ENCODE results near the gene ANKRD10.

ANKRD10 gene

DNA sequence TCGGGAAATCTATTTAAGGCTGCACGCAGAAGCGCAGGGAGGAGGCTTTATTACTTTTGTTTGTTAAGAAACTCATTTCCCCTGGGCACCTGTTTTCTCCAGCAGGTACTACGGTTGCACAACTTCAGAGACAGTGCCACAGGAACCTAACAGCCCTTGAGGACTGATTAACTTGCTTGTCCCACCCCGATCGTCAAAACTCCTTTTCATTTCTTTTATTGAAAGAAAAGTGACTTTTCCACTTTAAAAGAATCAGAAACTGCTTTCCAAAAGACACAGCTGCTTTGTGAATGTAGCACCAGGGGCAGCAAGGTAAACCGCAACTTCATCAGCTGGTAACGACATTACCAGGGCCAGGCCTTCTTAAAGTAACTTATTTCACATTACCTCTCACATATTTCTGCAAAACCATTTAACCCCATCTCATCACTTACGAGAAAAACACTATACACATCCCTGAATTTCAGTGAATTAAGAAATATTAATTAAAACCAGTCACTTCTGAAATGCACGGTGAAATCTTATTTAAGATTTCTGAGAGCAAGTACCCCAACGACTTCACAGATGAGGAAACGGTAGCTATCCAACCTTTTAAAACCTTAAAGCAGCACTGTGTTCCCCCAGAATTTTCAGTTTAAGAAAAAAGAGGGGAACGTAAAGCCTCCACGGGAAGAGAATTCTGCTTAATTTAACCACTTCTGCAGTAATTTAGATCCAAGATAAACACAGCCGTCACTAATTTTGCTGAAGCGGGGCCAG is 1.4 kb downstream of the ANKRD10 start:
- H3K4me2 ChIP-seq (ENCODE audit: low read length) = peak overlapping the region; percentile 77
- no peaks in the 10 kb centered on the region for H3K9me2 ChIP-seq (replicated peaks; ENCODE audit: control insufficient read depth, low read length)
- TF ChIP-seq EZH2phosphoT487 (IDR thresholded peaks at IDR 0.05; ENCODE audit: borderline replicate concordance, low read length) = no peak
- H3K27me3 ChIP-seq (ENCODE audit: control insufficient read depth, low read length) = no peaks in the 10 kb centered on the region
- H3K36me3 ChIP-seq (ENCODE audit: control insufficient read depth, low read length) = peaks cover 55% of the 10 kb centered on the region
- peaks cover 70% of the 10 kb centered on the region for H3K79me2 ChIP-seq (ENCODE audit: control insufficient read depth, low read length)
- peaks cover 31% of the 10 kb centered on the region for H4K20me1 ChIP-seq (ENCODE audit: control insufficient read depth, insufficient read depth, low read depth, low read length)
- peak overlapping the region; percentile 82 for H3K27ac ChIP-seq (ENCODE audit: low read depth, low read length)
- peaks cover 6% of the 10 kb centered on the region; the same call in 1 of the 2 replicates for H3F3A ChIP-seq (ENCODE audit: control insufficient read depth, insufficient read depth)
- H3K4me3 ChIP-seq (ENCODE audit: low read length) = peak overlapping the region; percentile 94
- no peaks in the 10 kb centered on the region for H3K9me3 ChIP-seq (ENCODE audit: control insufficient read depth, insufficient read depth, low read length)
- peaks cover 30% of the 10 kb centered on the region for H3K4me1 ChIP-seq (ENCODE audit: control insufficient read depth, low read length)

DNA sequence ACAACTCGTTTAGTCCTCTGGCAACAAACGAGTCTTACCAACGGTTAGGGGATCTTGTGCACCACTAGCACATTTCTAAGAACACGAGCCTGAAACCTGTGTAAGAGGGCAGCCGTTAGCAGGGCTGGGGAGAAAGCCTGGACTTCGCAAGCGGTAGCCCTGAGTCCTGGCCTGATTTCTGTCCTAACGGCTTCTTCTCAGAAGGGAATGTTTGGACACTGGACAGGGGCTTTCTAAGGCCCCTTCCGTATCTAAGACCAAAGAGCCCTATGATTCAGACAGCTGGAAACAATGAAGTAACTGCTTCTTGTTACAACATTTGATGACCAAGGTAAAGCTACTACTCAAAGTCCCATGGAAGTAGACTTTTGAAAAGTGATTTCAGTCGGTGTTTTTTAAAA is 2.2 kb downstream of the ANKRD10 start:
- Histone ChIP-seq H3K9me2 (replicated peaks; ENCODE audit: control insufficient read depth, low read length) (no peaks in the 10 kb centered on the region), H3K79me2 (ENCODE audit: control insufficient read depth, low read length) (peaks cover 79% of the 10 kb centered on the region), H3K4me3 (ENCODE audit: low read length) (peak overlapping the region; percentile 94), H3K36me3 (ENCODE audit: control insufficient read depth, low read length) (peaks cover 63% of the 10 kb centered on the region), H3K4me1 (ENCODE audit: control insufficient read depth, low read length) (peaks cover 30% of the 10 kb centered on the region), H3K4me2 (ENCODE audit: low read length) (peak overlapping the region; percentile 77), H3K9me3 (ENCODE audit: control insufficient read depth, insufficient read depth, low read length) (no peaks in the 10 kb centered on the region), H3K27ac (ENCODE audit: low read depth, low read length) (peak overlapping the region; percentile 82), H3K27me3 (ENCODE audit: control insufficient read depth, low read length) (no peaks in the 10 kb centered on the region), H3F3A (ENCODE audit: control insufficient read depth, insufficient read depth) (peaks cover 6% of the 10 kb centered on the region; the same call in 1 of the 2 replicates), H4K20me1 (ENCODE audit: control insufficient read depth, insufficient read depth, low read depth, low read length) (peaks cover 31% of the 10 kb centered on the region)
- TF ChIP-seq, protein P1, sequence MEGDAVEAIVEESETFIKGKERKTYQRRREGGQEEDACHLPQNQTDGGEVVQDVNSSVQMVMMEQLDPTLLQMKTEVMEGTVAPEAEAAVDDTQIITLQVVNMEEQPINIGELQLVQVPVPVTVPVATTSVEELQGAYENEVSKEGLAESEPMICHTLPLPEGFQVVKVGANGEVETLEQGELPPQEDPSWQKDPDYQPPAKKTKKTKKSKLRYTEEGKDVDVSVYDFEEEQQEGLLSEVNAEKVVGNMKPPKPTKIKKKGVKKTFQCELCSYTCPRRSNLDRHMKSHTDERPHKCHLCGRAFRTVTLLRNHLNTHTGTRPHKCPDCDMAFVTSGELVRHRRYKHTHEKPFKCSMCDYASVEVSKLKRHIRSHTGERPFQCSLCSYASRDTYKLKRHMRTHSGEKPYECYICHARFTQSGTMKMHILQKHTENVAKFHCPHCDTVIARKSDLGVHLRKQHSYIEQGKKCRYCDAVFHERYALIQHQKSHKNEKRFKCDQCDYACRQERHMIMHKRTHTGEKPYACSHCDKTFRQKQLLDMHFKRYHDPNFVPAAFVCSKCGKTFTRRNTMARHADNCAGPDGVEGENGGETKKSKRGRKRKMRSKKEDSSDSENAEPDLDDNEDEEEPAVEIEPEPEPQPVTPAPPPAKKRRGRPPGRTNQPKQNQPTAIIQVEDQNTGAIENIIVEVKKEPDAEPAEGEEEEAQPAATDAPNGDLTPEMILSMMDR (IDR thresholded peaks at IDR 0.05; ENCODE audit: low read depth, low read length, poor library complexity, severe bottlenecking) = no peak
- TF ChIP-seq EZH2phosphoT487 (IDR thresholded peaks at IDR 0.05; ENCODE audit: borderline replicate concordance, low read length) = no peak

DNA sequence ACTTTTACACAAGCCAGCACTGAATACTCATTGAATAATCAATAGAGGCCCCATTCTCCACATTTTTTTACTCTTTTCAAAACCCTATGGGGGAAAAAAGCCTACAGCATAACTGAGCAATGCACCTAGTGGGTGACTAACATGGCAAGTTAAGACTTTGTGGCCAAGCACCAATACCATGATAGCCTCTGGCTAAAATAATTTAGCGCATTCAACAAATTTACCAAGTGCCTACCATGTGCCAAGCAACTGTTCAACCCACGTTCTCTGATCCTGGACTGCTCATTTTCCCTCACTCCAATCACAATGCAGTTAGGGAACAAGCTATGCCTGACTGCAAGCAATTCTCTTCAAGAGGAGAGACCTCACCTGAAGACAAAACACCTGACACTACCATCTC is 3.0 kb downstream of the ANKRD10 start:
- peaks cover 30% of the 10 kb centered on the region for H3K4me1 ChIP-seq (ENCODE audit: control insufficient read depth, low read length)
- H3K4me3 ChIP-seq (ENCODE audit: low read length) = peak overlapping the region; percentile 94; the same call in 1 of the 2 replicates
- peaks cover 6% of the 10 kb centered on the region; the same call in 1 of the 2 replicates for H3F3A ChIP-seq (ENCODE audit: control insufficient read depth, insufficient read depth)
- TF ChIP-seq EZH2phosphoT487 (IDR thresholded peaks at IDR 0.05; ENCODE audit: borderline replicate concordance, low read length) = no peak
- TF ChIP-seq, protein P1 (IDR thresholded peaks at IDR 0.05; ENCODE audit: low read depth, low read length, poor library complexity, severe bottlenecking) = no peak
- H3K27ac ChIP-seq (ENCODE audit: low read depth, low read length) = no peak overlapping the region
- H3K27me3 ChIP-seq (ENCODE audit: control insufficient read depth, low read length) = no peaks in the 10 kb centered on the region
- H3K4me2 ChIP-seq (ENCODE audit: low read length) = peak overlapping the region; percentile 77
- peaks cover 31% of the 10 kb centered on the region for H4K20me1 ChIP-seq (ENCODE audit: control insufficient read depth, insufficient read depth, low read depth, low read length)
- H3K36me3 ChIP-seq (ENCODE audit: control insufficient read depth, low read length) = peaks cover 69% of the 10 kb centered on the region
- peaks cover 85% of the 10 kb centered on the region for H3K79me2 ChIP-seq (ENCODE audit: control insufficient read depth, low read length)
- no peaks in the 10 kb centered on the region for H3K9me2 ChIP-seq (replicated peaks; ENCODE audit: control insufficient read depth, low read length)
- H3K9me3 ChIP-seq (ENCODE audit: control insufficient read depth, insufficient read depth, low read length) = no peaks in the 10 kb centered on the region
